HL-60/S4 (cell line): ENCODE results near the gene SRM.
"Not testable (repeated sequence)": the region's sequence is repeated elsewhere in the genome, so short reads cannot be mapped to it uniquely, and the experiment has no call there.

Experiments
- in situ Hi-C: fragments of 300-500 bp; cut with MboI; formaldehyde crosslinking; loops from 2 replicates; pipeline ENCODE4 v1.14.3; 2022; ENCODE audit warnings: low sequenced_read_pairs

Gene SRM

DNA sequence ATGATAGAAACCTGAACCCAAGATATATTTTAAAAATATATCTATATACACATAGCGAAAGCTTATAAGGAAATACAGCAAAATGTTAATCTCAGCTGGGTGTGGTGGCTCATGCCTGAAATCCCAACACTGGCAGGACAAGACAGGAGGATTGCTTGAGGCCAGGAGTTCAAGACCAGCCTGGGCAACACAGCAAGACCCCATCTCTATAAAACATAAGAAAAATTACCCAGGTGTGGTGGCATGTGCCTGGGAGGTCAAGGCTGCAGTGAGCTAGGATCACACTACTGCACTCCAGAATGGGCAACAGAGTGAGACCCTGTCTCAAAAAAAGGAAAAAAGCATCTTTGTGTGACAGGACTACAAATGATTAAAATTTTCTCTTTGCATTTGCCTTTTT, 6.0 kb upstream of the SRM start:
- in situ Hi-C loops: no loop called here

DNA sequence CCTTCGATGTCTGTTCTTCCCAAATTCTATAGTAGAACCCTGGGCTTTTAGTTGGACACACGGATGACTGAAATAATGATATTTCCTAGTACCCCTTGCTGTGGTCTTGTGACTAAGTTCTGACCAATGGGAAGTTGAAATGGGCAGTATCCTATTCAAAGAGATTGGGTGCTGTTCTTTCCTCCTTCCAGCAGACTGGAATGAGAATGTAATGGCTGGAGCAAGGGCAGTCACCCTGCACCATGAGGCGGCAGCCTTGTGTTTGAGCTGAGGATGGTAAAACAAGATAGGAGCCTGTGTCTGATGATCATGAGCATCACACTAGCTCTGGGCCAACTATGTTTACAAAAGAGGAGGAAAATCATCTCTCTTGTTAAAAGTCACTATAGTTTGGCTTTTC, 5.1 kb upstream of the SRM start:
- in situ Hi-C loops: no loop called here

DNA sequence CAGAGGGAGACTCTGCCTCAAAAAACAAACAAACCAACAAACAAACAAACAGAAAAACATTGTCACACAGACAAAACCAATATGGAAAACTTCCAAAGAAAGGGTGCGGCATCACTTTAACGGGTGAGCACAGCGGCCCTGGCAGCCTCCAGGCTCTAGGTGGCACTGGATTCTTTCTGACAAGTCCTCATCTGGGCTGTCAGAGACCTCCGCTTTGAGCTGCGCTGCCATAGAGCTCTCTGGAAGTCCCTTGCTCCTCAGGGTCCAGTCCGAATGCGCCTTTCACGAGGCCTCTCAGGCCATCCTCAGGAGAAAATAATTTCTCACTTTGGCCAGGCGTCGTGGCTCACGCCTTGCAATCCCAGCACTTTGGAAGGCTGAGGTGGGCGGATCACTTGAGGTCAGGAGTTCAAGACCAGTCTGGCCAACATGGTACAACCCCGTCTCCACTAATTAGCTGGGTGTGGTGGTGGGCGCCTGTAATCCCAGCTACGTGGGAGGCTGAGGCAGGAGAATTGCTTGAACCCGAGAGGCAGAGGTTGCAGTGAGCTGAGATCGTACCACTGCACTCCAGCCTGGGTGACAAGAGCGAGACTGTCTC, 4.2 kb upstream of the SRM start:
- in situ Hi-C loops: not testable (repeated sequence)

DNA sequence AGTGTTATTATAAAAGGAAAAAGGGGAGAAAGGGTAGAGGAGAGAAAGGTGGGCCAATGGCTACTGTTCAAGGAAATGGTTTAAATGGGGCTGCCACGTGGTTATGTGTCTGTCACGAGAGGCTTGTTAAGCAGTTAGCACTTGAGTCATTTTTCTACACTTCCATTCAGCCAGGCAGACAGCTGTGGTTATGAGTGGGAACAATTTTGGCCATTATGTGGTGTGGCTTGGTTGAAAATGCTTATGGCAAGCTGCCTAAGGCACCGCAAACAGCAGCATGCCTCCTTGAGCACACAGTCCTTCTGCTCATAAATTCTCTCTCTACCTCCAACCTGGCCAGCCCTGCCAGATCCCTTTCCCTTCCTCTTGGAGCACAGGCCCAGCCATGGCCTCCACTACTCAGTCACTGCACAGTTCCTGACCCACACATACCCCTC, 3.2 kb upstream of the SRM start:
- in situ Hi-C loops: no loop called here

DNA sequence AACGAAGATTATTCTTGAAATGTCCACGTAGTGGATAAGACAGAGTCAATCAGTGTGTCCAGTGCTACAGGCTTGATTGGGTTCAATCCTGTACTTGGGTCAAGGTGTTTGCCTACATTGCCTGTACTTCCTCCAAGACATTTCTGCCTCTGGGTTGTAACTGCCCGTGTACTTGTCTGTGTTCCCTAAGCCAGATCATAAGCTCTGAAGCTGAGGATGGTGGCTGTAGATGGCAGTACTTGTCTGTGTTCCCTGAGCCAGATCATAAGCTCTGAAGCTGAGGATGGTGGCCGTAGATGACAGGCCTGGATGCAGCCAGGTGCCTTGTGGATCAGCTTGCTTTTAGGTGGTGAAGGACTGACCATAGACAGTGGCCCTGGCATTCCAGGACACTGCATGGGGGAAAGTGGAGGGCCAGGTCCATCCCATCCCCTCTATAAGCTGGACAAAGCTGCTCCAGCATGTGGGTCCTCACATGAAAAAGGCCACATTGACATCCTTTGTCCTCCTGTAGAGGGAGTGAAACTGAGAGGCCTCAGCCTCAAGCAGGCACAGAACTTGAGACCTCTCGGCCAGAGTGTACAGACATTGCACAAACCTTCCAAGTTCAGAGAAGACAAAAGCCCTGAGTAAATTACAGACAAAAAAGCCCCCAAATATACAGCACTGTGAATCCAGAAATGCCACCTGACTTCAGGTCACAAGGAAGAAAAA, 2.0 kb upstream of the SRM start:
- in situ Hi-C loops: no loop called here

DNA sequence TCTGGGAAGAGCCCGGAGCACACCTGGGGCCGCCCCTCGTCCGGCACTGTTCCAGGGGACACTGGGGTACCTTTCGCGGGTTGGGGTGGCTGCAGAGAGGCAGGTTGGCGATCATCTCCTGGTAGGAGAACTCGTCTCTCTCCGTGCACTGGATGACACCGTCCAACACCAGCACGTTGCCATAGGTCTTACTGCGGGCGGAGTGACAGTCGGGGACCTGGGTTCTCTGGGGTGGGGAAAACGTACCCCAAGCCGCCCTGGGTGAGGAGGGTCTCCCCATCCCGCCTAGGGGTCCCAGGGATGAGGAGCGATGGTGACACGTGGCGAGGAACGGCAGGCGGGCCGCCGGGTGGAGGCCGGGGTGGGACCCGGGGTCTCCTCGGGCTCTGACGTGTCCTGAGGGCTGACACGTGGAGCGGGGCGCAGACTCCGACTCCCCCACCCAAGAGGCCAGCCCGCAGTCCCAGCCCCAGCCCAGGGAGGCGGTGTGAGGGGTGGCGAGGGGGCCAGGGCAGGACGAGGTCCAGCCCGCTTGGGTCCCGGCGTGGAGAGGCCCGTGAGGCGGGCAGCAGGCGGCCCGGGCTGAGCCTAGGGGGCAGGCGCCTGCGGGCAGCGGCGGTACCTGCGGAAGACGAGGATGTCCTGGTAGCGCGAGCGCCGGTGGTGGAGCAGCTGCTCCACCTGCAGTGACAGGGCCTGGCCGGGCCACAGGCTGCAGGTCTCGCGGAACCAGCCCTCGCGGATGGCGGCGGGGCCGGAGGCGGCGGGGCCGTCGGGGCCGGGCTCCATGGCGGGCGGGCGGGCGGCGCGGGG, 457 bp downstream of the SRM start:
- in situ Hi-C loops: loop anchor here (10.0 kb wide), 1 partner anchor 575 kb away; no protein-coding TSS in a partner anchor

DNA sequence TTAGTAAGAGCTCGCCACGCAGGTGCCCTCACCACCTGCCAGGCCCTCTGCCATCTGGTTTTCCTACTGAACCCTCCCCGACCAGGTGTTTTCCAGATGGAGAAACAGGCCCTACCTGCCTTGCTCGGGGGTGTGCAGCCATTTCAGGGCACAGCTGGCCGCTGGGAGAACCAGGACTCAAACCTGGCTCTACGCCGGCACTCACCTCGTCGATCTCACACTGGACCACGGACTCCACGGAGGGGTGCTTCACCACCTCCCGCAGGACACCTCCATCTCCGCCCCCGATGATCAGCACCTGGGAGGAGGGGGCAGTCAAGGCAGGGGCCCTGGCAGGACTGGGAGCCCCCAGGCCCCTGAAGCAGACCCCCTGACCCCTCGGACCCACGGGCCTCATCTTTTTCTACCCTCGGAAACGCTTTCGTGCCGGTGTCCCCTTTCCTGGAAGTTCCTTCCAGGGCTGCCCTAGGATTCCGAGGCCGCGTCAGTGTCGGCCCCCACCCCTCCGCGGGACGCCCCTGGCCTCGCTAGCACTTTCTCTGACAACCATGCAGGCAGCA, 1.1 kb downstream of the SRM start:
- in situ Hi-C loops: loop anchor here (10.0 kb wide), 1 partner anchor 576 kb away; no protein-coding TSS in a partner anchor

DNA sequence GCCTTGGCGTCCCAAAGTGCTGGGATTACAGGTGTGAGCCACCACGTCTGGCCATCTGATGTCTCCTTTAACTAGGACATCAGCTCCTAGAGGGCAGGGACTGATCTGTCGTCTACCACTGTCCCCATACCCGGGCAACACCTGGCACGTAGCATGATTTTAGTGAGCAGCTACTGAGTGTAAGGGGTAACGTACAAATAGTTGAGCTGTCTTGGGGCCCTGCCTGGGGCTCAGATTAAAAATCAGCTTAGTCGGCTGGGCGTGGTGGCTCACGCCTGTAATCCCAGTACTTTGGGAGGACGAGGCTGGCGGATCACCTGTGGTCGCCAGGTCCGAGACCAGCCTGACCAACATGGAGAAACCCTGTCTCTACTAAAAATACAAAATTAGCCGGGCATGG, 1.8 kb downstream of the SRM start:
- in situ Hi-C loops: loop anchor here (10.0 kb wide), 1 partner anchor 577 kb away; no protein-coding TSS in a partner anchor

DNA sequence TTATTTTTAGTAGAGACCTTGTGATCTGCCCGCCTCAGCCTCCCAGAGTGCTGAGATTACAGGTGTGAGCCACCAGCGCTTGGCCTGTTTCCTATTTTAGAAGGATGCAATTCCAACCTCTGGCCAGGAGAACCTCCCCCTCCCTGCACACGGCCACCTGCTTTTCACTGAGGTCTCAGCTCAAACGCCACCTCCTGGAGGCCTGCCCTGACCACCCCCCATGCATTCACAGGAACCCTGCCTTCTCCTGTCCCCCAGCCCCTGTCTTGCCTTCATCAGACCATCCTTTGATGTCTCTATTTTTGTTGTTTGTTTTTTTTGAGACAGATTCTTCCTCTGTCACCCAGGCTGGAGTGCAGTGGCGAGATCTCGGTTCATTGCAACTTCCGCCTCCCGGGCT, 2.3 kb downstream of the SRM start:
- in situ Hi-C loops: loop anchor here (10.0 kb wide), 1 partner anchor 577 kb away; no protein-coding TSS in a partner anchor

DNA sequence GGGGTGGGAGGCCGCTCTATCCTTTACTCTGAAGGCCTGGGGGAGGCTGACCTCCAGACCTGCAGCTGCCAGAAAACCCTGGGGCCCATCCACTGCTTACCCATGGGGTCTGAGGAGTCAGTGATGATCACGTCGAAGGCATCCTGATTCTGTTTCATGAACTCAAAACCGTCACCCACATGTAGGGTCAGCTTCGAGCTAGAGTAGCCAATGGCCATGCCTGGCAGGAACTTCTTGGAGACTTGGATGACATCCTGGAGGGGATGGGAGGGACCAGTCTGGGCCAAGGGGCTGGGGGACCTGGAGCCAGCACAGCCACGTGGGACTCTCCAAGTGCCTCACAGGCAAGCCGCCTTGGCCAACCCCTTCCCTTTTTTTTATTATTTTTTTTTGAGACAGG, 3.3 kb downstream of the SRM start:
- in situ Hi-C loops: loop anchor here (10.0 kb wide), 1 partner anchor 578 kb away; no protein-coding TSS in a partner anchor

DNA sequence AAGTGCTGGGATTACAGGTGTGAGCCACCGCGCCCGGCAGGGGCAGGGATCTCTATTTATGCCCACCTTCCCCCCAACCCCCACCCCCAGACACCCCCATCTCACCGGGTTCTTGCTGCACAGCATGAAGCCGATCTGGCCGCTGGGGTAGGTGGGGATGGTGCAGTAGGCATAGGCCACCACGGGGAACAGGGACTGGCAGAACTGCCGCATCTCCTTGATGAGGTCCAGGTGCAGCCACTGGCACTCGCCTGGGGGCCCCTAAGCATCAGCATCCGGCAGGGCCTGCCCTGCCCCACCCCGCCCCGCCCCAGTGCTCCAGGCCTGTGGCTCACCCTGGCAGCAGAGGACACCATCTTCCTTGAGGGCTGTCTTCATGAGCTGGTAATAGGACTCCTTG, 4.1 kb downstream of the SRM start:
- in situ Hi-C loops: loop anchor here (10.0 kb wide), 1 partner anchor 579 kb away; no protein-coding TSS in a partner anchor

DNA sequence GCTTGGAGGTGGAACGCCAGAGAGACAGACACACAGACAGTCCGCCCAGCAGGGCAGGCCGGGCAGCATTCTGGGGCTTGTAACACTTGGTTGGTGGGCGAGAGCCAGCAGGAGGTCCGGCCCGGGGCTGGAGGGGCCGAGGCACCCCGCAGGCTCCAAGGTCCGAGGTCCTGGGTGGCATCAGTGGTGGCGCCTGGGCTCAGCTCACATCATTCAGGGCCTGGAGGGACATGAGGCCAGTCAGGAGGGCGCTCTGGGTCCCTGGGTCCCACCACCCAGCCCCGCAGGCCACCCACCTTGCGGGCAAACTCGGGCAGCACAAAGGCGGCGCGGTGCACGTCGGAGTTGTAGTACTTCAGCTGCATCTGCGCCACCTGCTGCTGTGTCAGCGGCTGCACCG, 5.2 kb downstream of the SRM start:
- in situ Hi-C loops: loop anchor here (10.0 kb wide), 1 partner anchor 580 kb away; no protein-coding TSS in a partner anchor

DNA sequence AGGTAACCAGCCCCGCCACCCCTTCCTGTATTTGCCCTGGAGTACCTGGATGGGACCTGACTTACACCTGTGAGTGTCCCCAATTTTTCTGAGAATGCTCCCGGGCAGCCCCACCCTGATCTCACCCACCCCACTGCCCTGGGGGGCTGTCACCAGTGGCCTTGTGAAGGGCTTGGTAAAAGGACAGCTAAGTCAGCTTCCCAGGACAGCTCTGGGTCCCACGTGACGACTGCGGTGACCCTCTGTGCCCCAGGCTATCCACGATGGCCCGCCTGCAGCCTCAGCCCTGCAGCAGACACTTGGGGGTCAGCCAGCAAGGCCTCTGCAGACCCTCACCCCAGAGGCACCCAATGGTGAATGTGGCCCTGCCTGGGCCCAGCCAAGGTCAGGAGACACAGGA, 5.6 kb downstream of the SRM start:
- in situ Hi-C loops: loop anchor here (10.0 kb wide), 1 partner anchor 581 kb away; no protein-coding TSS in a partner anchor

DNA sequence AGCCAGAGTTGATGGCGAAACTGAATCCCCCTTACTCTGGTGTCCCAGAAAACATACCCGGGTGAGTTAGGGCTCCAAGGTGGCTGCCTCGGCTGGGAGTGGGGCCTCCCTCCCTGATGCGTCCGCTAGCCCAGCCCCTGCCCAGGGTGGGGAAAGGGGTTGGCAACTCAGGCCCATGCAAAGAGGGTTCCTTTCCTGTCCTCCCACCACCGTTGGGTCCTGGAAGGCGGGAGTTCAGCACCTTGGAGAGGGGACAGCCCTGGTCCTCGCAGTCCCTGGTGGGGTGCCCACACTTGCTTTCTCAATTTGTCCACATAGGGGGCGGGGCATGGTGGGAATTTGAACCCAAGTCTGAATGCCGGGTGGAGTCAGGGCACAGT, 6.1 kb downstream of the SRM start:
- in situ Hi-C loops: loop anchor here (10.0 kb wide), 1 partner anchor 581 kb away; no protein-coding TSS in a partner anchor

DNA sequence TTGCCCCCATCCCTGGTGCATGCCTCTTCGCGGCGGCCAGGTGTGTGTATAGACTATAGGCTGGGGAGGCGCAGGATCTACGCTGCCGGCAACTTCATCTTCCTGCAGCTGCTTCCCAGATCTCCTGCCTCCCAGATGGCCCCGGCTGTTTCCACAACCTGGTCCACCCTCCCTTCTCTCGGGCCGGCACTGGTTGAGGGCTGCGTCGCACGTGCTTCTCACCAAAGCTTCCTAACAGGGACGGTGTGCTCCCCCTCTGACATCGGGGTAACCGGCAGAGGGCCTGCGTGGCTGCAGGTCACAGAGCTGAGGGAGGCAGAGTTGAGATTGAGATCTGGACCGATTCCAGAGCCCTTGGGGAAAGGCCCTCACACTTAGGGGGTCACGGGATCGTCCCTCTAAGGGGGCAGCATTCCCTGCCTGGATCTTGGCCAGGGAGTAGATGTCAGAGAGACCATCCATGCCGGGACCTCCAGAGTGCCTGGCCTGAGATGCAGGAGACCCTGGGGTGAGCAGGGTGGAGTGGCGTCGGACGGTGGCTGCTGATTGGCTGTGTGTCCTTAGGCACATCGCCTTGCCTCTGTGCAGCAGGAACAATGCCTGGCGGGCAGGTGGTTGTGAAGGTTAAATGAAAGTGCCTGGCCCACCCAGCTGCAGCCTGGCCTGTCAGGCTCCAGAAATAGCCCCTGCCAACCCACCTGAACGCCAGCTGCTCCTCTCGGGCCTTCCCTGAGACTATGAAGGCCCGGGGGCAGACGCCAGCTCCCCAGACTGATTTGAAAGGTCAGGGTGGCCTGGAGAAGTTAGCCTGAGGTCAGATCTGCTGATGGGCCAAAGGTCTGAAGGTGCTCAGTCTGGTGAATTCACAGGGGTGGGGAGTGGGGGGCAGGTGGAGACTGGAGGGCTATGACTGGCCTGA, 6.7 kb downstream of the SRM start:
- in situ Hi-C loops: loop anchor here (10.0 kb wide), 1 partner anchor 582 kb away; no protein-coding TSS in a partner anchor

DNA sequence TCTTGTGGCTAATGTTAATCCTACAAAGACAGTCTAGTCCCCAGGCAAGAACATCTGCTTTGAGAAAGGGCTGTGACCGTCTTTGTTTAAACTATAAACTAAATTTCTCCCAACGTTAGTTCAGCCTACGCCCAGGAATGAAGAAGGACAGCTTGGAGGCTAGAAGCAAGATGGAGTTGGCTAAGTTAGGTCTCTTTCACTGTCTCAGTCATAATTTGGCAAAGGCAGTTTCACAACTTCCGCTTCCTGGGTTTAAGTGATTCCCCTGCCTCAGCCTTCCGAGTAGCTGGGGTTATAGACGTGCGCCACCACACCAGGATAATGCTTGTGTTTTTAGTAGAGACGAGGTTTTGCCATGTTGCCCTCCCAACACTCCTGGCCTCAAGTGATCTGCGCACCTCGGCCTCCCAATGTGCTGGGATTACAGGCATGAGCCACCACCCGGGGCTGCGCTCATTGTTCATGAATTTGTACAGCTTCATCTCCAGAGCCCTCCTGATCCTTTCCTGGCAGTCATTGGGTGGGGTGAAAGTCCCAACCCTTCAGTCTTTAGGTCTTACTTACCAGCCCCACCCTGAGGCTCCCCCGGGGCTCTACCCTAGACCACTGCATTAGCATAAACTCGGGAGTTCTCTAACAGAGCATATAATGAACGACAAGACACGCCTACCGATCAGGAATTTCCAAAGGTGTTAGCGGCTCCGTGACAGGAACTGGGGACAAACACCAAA, 7.9 kb downstream of the SRM start:
- in situ Hi-C loops: loop anchor here (10.0 kb wide), 1 partner anchor 583 kb away; no protein-coding TSS in a partner anchor

DNA sequence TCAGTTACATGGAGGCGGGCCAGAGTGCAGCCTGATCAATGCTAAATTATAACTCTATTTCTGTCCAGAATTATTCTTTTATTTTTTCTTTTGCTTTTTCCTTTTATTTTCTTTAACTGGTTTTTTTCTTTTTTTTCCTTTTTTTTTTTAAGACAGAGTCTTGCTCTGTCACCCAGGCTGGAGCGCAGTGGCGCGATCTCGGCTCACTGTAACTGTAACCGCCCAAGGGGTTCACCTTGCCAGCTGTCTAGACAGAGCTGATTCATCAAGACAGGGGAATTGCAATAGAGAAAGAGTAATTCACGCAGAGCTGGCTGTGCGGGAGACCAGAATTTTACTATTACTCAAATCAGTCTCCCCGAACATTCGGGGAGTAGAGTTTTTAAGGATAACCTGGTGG, 8.7 kb downstream of the SRM start:
- in situ Hi-C loops: loop anchor here (10.0 kb wide), 1 partner anchor 584 kb away; no protein-coding TSS in a partner anchor

DNA sequence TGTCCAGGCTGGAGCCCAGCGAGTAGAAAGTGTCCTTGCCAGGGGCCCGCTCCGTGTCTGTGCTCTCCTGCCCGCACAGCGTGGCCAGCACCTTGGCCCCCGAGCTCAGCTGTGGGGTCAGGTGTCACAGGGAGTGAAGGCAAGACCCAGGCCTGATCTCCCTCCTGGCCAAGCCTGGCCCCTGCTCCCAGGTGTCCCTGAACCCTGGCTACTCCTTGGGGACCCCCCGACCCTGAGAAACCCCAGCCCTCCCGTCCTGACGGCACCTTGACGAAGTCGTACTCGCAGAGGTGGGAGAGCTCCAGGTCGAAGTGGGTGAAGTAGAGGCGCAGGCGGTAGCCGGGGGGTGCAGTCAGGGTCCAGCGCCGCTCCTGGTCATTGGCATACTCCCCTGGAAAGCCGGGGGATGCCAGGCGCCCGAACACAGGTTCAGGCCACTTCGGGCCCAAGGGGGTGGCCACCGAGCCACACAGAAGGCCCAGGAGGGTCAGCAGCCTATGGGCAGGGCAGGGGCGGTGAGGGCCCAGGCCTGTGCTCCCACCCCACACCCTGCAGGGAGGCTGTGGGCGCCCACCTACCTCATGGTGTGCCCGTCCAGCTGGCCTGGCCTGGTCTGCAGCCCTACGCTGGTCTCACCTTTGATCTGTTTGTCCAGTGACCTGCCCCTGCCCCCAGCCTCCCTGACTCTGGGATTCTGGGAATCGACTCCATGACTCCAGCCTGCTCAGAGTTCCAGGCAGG, 13.0 kb downstream of the SRM start, which contains the start of gene MASP2:
MASP2 (minus strand) TSS at position 615 of the 741 bp plus-strand sequence; CDS start at position 583, 32 bp downstream.
- in situ Hi-C loops: no loop called here
